GM12891 (cell line): Measurements from ENCODE around the gene TSEN54.

Source experiments
- POLR2A ChIP-seq: IDR thresholded peaks from 2 replicates; pipeline ENCODE4 v1.6.1; 2011; ENCODE audit warnings: low read depth, low read length, control low read depth
- POLR2AphosphoS5 ChIP-seq: IDR thresholded peaks from 2 replicates; pipeline ENCODE4 v1.6.1; 2011; ENCODE audit warnings: low read depth, low read length, control low read depth
- TAF1 ChIP-seq: IDR thresholded peaks from 2 replicates; pipeline ENCODE4 v1.6.1; 2011; ENCODE audit warnings: low read depth, low read length, control low read depth

DNA sequence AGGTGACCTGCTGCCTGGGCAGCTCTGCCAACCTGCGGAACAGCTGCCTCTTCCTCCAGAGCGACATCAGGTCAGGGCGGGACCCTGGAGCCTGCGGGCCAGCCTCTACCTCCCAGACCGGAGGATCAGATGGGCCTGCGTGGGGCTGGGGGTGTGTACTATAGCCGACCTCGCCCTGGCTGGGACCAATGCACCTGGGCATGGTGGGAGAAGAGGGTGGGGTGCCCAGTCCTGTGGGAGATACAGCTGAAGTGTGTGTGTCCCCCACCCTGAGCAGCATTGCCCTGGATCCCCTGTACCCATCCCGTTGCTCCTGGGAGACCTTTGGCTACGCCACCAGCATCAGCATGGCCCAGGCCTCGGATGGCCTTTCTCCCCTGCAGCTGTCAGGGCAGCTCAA is 20.3 kb upstream of the TSEN54 start:
- TF ChIP-seq POLR2AphosphoS5 (no peak), POLR2A (no peak), TAF1 (no peak)
